ENCODE results near the gene TMPRSS3.

Gene TMPRSS3

GRCh38 chr21:42373908-42374455 lies 21.9 kb downstream of the TMPRSS3 start:
- TF ChIP-seq CTCF (IDR thresholded peaks at IDR 0.05): no peak

GRCh38 chr21:42373196-42373907 lies 22.5 kb downstream of the TMPRSS3 start:
- TF ChIP-seq CTCF (IDR thresholded peaks at IDR 0.05): no peak

- no peak for TF ChIP-seq CTCF (IDR thresholded peaks at IDR 0.05)
These were observed 24.8 kb downstream of the TMPRSS3 start for GRCh38 chr21:42370894-42371654.

- no peak for TF ChIP-seq CTCF (IDR thresholded peaks at IDR 0.05)
These were observed 26.0 kb downstream of the TMPRSS3 start for GRCh38 chr21:42369821-42370220.

- TF ChIP-seq CTCF (IDR thresholded peaks at IDR 0.05): no peak
These were observed 28.3 kb downstream of the TMPRSS3 start for GRCh38 chr21:42367367-42368165.

GRCh38 chr21:42366292-42367010 lies 29.4 kb downstream of the TMPRSS3 start, which contains the start of gene TFF1:
TSS of gene TFF1 (minus strand) at chr21:42366535. CDS start at chr21:42366495, 40 bp downstream.
- peak; percentile 14; the same call in 1 of the 2 replicates for TF ChIP-seq CTCF (IDR thresholded peaks at IDR 0.05)
